ENCODE results near the gene ATL1. TPM values are rescaled to one million over a fixed set of nuclear protein-coding genes. Genes with fewer than 3 reads are reported as not detected.
A peak's percentile ranks its signal among the peaks of the same experiment; 100 is the strongest.

The ATL1 gene
- 10 to 100 TPM; 13.5 to 34.7 (median 23.3) TPM for total RNA-seq

DNA sequence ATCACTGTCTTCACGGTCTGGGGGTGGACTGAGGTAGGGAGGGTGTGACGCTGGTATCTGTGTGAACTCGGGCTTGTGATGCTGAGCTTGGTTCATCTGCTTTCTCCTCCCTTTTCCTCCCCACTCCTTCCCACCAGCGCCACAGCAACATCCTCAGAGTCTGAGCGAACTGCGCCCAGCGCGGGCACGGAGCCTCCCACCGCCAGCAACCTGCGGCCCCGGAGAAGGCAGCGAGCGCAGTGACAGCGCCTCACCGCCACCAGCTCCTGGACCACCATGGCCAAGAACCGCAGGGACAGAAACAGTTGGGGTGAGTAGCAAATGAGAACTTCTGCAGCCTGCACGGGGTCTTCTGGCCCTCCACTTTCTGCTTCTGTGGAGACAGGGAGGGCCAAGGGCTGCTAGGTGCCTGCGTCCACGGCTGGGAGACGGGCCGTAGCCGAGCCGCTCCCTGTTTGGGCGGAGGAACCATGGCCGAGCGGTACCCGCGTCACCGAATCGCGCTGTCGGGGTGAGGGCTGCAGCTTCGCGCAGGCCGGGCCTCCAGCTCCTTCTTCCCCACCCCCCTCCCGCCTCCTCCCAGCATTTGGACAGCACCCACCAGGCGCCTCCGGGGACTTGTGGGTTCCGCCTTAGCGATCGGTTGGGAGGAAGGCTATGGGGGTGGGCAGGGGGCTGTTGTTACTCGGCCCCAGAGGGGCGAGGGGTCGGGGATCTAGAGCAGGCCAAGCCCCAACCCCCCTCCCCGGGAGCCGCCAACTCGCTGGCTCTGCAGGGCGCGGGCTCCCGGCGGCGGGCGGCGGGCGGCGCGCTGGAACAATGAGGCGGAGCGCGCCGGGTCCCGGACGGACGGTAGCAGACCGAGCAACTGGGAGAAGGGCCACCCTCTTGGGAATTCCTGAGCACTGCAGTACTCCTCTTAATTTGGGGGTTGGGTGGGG, at the start of gene ATL1:
Gene ATL1 (plus strand): TSS at position 156 of the 941 bp plus-strand sequence. CDS start 121 bp downstream, at position 277.
- Histone ChIP-seq H3K36me3 (no peaks in the 10 kb centered on the region), H3K27me3 (no peaks in the 10 kb centered on the region), H3K4me3 (peak within 1 kb of the TSS; percentile 70 to 90 (median 81)), H3K4me1 (peaks cover 0 to 36% (median 8%) of the 10 kb centered on the region in 4 donors), H3K9me3 (no peaks in the 10 kb centered on the region), H3K27ac (peak within 1 kb of the TSS; percentile 88 to 99 (median 95))
- DNase-seq (ENCODE audit: low spot score in 2 of 2), result peak; percentile 58 to 68
- 0 to 1% methylated on average over 39 to 54 of the region's 66 CpGs for WGBS, 2 donors
- peak; percentile 42 to 66 for TF ChIP-seq POLR2A (IDR thresholded peaks at IDR 0.05)
- TF ChIP-seq EP300 (IDR thresholded peaks at IDR 0.05), result peak in 1 of 2 donors; percentile 81
- TF ChIP-seq, protein P1, sequence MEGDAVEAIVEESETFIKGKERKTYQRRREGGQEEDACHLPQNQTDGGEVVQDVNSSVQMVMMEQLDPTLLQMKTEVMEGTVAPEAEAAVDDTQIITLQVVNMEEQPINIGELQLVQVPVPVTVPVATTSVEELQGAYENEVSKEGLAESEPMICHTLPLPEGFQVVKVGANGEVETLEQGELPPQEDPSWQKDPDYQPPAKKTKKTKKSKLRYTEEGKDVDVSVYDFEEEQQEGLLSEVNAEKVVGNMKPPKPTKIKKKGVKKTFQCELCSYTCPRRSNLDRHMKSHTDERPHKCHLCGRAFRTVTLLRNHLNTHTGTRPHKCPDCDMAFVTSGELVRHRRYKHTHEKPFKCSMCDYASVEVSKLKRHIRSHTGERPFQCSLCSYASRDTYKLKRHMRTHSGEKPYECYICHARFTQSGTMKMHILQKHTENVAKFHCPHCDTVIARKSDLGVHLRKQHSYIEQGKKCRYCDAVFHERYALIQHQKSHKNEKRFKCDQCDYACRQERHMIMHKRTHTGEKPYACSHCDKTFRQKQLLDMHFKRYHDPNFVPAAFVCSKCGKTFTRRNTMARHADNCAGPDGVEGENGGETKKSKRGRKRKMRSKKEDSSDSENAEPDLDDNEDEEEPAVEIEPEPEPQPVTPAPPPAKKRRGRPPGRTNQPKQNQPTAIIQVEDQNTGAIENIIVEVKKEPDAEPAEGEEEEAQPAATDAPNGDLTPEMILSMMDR (IDR thresholded peaks at IDR 0.05), result peak in 1 of 5 experiments; percentile 21

DNA sequence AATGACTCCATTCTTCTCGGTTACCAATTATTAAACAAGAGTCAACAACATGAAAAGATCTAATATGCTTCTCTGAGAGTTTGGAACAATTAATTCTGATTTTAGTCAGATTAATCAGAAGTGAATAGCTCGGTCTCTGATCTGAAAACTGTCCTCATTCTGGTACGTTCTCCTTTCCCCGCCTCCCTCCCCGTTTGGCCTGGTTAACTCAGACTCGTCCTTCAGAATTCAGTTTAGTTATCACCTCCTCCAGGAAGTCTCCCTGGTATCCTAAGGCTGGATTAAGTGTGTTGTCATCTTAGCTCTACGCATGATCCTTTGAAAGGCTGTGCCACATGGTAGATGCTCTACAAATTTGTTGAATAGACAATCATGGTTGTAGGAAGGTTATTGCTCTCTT, 49.8 kb upstream of the ATL1 start:
- H3K4me1 ChIP-seq, result peaks cover 0 to 27% (median 5%) of the 10 kb centered on the region in 4 donors
- H3K4me3 ChIP-seq, result no peak overlapping the region
- H3K9me3 ChIP-seq, result no peaks in the 10 kb centered on the region
- H3K36me3 ChIP-seq, result no peaks in the 10 kb centered on the region
- TF ChIP-seq, protein P1 (IDR thresholded peaks at IDR 0.05), result no peak
- TF ChIP-seq POLR2A (IDR thresholded peaks at IDR 0.05), result no peak
- TF ChIP-seq EP300 (IDR thresholded peaks at IDR 0.05), result no peak
- WGBS, 2 donors, result 52 to 60% methylated on average over 7 of the region's 7 CpGs
- H3K27ac ChIP-seq, result peak overlapping the region in 3 of 4 donors; percentile 21 to 87 (median 81)
- H3K27me3 ChIP-seq, result no peaks in the 10 kb centered on the region
- DNase-seq (ENCODE audit: low spot score in 2 of 2), result no peak

DNA sequence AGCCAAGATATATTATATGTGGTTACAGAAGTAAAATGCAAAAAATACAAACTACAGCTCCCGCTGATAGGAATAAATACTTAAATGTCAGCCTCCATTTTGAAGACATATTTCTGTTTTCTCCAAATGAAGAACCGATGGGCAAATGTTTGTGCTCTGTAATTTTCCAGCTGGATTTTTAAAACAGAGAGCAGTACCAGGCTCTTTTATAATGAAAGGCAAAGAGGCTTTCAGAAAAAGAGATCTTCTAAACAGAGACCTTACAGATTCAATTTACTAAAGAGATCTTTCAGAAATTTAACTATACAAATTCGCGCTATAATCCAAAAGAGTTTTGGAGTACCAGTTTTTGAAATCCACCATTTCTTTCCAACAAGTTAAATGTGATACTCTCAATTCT, 47.5 kb upstream of the ATL1 start:
- Histone ChIP-seq H3K4me3 (no peak overlapping the region), H3K9me3 (no peaks in the 10 kb centered on the region), H3K36me3 (no peaks in the 10 kb centered on the region), H3K27me3 (no peaks in the 10 kb centered on the region), H3K27ac (peak overlapping the region in 3 of 4 donors; percentile 4 to 87 (median 81)), H3K4me1 (peaks cover 0 to 50% (median 9%) of the 10 kb centered on the region in 4 donors)
- WGBS, 2 donors, result 63 to 71% methylated on average over 4 of the region's 4 CpGs
- no peak for DNase-seq (ENCODE audit: low spot score in 2 of 2)
- TF ChIP-seq EP300 (IDR thresholded peaks at IDR 0.05) (no peak), POLR2A (IDR thresholded peaks at IDR 0.05) (no peak)
- TF ChIP-seq, protein P1 (IDR thresholded peaks at IDR 0.05), result no peak

DNA sequence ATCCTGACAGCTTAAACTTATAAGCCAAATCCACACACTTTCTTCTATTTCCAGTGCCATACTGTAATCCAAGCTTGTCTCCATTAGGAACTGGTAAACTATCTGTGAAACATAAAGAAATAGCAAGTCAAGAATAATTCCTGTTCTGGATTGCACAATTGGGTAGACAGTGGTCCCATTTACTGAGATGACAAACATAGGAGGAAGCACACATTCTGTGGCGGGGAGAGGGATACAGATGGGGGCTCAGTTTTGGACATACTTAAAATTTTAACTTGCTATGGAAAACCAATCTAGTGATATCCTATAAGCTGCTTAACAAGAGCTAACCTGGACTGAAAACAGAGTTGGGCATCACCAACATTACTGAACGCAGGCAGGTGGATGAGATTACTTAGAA, 43.9 kb upstream of the ATL1 start:
- Histone ChIP-seq H3K4me1 (peaks cover 0 to 60% (median 6%) of the 10 kb centered on the region in 4 donors), H3K27ac (peak overlapping the region in 1 of 4 donors; percentile 5), H3K36me3 (no peaks in the 10 kb centered on the region), H3K27me3 (no peaks in the 10 kb centered on the region), H3K9me3 (no peaks in the 10 kb centered on the region), H3K4me3 (no peak overlapping the region)
- no peak for DNase-seq (ENCODE audit: low spot score in 2 of 2)
- WGBS, 2 donors, result 84 to 90% methylated on average over 2 of the region's 2 CpGs
- TF ChIP-seq, protein P1 (IDR thresholded peaks at IDR 0.05), result no peak
- TF ChIP-seq EP300 (IDR thresholded peaks at IDR 0.05) (no peak), POLR2A (IDR thresholded peaks at IDR 0.05) (no peak)
